Measurements from ENCODE around the gene RNF150. TPM values are rescaled to one million over a fixed set of nuclear protein-coding genes. Genes with fewer than 3 reads are reported as not detected.

RNF150 gene
- total RNA-seq, 1 experiment from 2014 or later, result 1.3 TPM

DNA sequence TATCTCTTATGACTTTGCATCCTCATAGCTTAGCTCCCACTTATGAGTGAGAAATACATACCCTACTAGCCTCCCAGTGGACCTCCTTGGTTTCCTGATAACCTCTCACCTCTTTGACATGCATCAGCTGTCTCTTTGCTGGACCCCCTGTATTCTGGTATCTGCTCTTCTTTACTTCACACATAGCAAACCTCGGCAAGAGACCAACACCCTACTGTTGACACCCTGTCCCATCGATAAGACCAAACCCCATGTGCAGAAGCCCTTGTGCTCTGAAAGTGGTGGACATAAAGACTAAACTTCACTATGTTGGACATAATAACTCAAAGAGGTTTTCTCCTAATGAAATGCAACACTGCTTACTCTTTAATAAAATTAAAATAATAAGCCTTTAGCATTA lies 75.7 kb downstream of the RNF150 start:
- Histone ChIP-seq H3K27me3 (ENCODE audit: control insufficient read depth, insufficient read depth, low read length) (no peaks in the 10 kb centered on the region), H3K4me1 (ENCODE audit: control insufficient read depth, insufficient read depth, low read length) (no peaks in the 10 kb centered on the region), H3K9me3 (ENCODE audit: control insufficient read depth, insufficient read depth, low read depth, low read length) (no peaks in the 10 kb centered on the region), H3K27ac (ENCODE audit: low read length) (no peak overlapping the region), H3K4me3 (ENCODE audit: low read depth in 2 of 2, low read length in 2 of 2) (no peak overlapping the region), H3K36me3 (ENCODE audit: control insufficient read depth, insufficient read depth, low read length) (no peaks in the 10 kb centered on the region)
- BruUV-seq (replicated peaks), result no TSS peak
- ChIA-PET CTCF (no interaction called here), POLR2A (no interaction called here)
- TF ChIP-seq SIN3A (IDR thresholded peaks at IDR 0.05; ENCODE audit: borderline replicate concordance, insufficient read depth, low read depth, low read length) (no peak), CTCF (IDR thresholded peaks at IDR 0.05) (no peak), REST (IDR thresholded peaks at IDR 0.05; ENCODE audit: insufficient read depth in 1 of 2, low read depth in 2 of 2, low read length in 1 of 2) (no peak), POLR2AphosphoS5 (IDR thresholded peaks at IDR 0.05; ENCODE audit: low read depth, low read length) (no peak), TCF7L2 (IDR thresholded peaks at IDR 0.05; ENCODE audit: low read depth, low read length) (no peak)
- intact Hi-C loops (cut with micrococcal nuclease; ENCODE audit: unreplicated experiment) (no loop called here), in situ Hi-C loops (cut with HindIII; ENCODE audit: low pct_unique_long_range_greater_than_20kb, low sequenced_read_pairs) (no loop called here)
- DNase-seq (ENCODE audit: low read depth, low spot score) (no peak), ATAC-seq (no peak)

- ChIA-PET POLR2A (no interaction called here), CTCF (no interaction called here)
- H3K27ac ChIP-seq (ENCODE audit: low read length), result no peak overlapping the region
- TF ChIP-seq SIN3A (IDR thresholded peaks at IDR 0.05; ENCODE audit: borderline replicate concordance, insufficient read depth, low read depth, low read length) (no peak), REST (IDR thresholded peaks at IDR 0.05; ENCODE audit: insufficient read depth in 1 of 2, low read depth in 2 of 2, low read length in 1 of 2) (no peak), TCF7L2 (IDR thresholded peaks at IDR 0.05; ENCODE audit: low read depth, low read length) (no peak), CTCF (IDR thresholded peaks at IDR 0.05) (no peak), POLR2AphosphoS5 (IDR thresholded peaks at IDR 0.05; ENCODE audit: low read depth, low read length) (no peak)
- BruUV-seq (replicated peaks), result no TSS peak
- intact Hi-C loops (cut with micrococcal nuclease; ENCODE audit: unreplicated experiment), result no loop called here
- H3K9me3 ChIP-seq (ENCODE audit: control insufficient read depth, insufficient read depth, low read depth, low read length), result no peaks in the 10 kb centered on the region
- H3K4me3 ChIP-seq (ENCODE audit: low read depth in 2 of 2, low read length in 2 of 2), result no peak overlapping the region
- DNase-seq (ENCODE audit: low read depth, low spot score) (no peak), ATAC-seq (no peak)
- no peaks in the 10 kb centered on the region for H3K36me3 ChIP-seq (ENCODE audit: control insufficient read depth, insufficient read depth, low read length)
- in situ Hi-C loops (cut with HindIII; ENCODE audit: low pct_unique_long_range_greater_than_20kb, low sequenced_read_pairs), result no loop called here
- no peaks in the 10 kb centered on the region for H3K4me1 ChIP-seq (ENCODE audit: control insufficient read depth, insufficient read depth, low read length)
- no peaks in the 10 kb centered on the region for H3K27me3 ChIP-seq (ENCODE audit: control insufficient read depth, insufficient read depth, low read length)
Measured at GRCh38 chr4:141056473-141056872, 76.8 kb downstream of the RNF150 start.
